ENCODE measurements around the gene CUTC.
"Not testable (repeated sequence)": the region's sequence is repeated elsewhere in the genome, so short reads cannot be mapped to it uniquely, and the experiment has no call there.

The CUTC gene

DNA sequence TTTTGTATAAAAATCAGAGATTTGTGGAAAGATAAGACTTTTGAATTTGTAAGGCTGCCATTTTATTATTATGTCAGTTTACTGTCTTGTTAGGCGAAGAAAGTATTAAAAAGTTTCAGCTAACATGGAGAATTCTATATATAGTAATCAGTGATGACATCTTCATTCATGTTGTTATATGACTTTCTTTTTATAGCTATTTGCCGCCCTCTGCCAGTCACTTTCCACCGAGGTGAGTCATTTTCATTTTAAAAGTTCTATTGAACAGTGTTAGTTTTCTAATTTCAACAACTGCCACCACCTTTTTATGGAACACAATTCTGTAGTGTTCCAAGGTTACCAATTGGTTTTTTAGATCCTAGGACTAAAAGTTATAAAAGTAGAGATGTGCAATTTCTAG is 11.8 kb downstream of the CUTC start:
- no peak for DNase-seq

DNA sequence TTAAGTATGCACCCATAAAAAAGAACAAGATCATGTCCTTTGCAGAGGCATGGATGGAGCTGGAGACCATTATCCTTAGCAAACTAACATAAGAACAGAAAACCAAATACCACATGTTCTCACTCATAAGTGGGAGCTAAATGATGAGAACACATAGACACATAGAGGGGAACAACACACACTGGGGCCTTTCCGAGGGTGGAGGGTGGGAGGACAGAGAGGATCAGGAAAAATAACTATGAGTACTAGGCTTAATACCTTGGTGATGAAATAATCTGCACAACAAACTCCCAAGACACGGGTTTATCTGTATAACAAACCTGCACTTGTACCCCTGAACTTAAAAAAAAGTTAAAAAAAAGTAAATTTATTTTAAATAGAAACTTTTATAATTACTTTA is 14.1 kb downstream of the CUTC start:
- not testable (repeated sequence) for DNase-seq

DNA sequence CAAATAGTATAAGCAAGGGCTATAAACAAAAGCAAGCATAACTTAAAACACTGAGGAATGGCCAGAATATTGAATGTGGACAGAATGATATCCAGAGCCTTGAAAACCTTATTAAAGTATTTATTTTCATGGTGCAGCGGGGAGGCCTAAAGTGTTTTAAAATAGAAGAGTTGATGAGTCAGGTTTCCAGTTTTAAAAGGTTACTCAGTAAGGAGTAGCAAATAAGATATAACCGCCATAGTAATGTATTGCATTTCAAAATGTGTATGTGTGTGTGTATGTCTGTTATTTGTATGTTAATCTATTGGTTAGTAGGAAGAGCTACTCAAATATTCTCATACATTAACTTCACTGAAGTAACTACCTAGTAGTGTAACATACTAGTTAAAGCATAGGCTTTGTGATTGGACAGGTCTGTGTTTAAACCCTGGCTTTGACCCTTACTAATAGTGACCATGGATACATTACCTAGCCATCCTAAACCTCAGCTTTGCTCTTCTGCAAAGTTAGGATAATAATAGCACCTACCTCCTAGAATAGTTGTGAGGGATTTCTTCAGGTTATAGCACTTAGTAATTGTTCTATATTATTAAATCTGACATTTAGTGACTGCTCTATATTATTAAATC is 16.9 kb downstream of the CUTC start:
- DNase-seq: no peak

DNA sequence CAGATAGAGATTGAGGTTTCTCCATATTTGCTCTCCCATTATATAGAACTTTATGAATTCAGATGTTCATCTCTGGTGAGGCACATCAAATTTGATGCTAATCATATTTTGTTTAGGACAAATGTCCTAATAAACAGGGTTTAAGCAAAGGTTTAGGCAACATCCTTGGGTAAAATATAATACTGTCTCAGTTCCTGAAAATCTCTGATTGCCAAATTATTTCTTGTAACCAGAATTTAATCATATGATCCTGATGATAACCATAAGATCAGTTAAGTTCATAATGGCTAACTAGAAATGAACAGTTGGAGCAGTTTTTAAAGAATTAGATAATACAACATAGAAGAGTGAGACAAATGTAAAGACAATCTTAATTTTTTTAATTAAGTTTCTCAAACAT is 18.6 kb downstream of the CUTC start:
- no peak for DNase-seq

DNA sequence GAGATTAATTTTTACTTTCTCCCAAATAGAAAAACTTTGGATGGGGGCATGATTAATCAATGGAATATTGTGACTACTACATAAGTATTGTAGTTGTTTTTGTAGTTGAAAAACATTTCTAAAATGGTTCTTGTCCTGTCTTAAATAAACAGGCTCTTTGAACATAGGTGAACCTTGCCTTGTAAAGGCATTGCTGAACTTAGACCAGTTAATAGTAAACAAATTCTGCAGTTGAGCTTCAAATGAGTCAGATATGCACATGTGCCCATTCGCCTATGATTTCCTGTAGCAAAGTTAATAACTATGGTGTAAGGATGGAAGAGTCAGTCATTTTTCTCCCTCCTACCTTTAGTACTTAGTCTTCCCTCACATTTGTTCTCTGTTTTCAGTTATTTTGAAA is 22.6 kb downstream of the CUTC start:
- no peak for DNase-seq

DNA sequence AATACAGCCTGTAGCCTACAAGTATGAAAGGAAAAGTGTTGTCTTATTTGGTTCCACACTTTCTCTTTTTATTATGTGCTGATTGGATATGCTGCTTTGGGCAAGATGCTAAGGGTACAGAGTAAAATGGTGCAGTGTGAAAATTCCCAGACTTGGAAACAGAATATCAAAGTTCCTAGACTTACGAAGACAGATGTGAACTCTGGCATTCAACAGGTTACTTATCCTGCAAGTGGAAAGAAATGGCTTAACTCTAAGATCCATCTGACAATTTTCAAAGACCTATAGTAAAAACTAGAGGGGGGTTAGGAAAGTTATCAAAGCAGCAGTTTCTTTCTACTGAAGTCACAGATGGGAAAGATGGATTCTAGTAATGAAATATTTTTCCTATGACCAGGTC is 24.1 kb downstream of the CUTC start:
- no peak for DNase-seq

DNA sequence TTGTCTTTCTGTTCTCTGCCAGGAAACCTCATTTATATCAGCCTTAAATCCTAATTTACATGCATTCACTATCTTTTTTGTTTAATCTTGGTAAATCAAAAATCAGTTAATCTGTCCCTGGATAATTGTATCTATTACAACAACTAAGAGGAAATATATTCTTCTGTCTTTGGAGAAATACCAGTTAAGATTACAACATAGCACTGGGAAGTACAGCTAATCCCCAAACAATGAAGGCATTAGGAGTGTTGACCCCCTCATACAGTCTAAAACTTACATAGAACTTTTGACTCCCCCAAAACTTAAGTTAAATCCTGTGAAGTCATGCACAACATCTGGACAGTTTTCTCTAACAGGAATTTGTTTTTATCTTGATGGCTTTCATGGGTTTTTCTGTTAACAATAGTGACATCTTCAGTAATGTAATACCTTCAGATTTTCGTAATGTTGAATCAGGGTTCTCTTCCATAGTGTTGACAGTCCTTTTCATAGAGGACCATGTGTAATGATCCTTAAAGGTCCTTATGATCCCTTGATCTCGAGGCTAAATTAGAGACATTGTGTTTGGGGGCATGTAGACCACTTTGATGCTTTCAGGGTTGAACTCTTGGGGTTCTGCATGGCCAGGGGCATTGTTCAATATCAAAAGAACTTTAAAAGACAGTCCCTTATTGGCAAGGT is 26.3 kb downstream of the CUTC start:
- DNase-seq: no peak

DNA sequence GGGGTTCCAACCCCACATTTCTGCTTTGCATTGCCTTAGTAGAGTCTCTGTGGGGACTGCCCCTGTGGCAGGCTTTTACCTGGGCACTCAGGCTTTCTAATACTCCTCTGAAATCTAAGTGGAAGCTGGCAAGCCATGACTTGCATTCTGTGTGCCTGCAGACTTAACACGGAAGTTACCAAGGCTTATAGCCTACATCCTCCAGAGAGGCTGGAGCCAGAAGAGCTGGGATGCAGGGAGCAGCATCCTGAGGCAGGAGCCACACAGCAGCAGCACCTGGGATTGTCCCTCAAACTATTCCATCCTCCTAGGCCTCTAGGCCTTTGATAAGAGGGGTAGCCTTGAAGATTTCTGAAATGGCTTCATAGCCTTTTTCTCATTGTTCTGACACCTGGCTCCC is 28.3 kb downstream of the CUTC start:
- DNase-seq: no peak

DNA sequence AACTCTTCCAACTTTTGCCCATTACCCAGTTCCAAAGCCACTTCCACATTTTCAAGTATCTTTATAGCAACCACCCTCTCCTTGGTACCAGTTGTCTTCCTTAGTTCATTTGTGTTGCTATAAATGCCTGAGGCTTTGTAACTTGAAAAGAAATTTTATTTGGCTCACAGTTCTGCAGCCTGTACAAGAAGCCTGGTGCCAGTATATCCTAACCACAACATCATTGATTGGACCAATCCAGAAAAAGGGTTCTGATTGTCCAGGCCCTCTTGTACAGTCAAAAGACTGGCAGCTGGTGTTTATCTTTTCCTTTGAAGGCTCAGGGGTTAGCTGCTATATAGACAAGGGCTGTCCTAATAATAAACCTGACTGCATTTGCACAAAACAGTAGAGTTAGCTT is 29.3 kb downstream of the CUTC start:
- DNase-seq: no peak

DNA sequence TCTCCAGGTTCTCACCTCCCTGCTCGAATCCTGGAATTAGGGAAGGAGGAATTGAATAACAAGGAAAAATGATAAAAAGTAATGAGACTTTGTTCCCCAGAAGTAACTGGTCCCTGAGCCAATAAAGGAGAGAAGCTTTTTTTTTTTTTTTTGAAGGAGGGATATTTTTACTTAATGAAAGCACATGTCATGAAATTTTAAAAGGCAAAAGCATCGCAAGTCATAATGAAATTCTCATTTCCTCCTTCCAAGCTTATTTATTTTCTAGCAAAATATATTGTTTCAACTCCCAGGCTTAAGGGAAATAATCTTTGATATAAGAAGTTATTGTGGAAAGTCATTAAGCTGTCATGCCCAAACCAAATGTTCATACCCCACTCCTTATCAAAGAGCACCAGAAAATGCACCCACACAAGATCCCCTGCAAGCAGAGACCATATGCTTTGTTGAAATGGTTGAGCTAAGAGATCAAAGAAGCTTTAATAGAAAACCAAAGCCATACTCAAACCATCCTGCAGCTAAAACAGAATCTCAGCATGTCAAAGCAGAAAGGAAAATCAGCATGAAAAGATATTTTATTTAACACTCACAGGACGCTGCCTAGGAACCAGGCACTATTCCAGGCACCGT is 33.8 kb downstream of the CUTC start:
- DNase-seq: no peak

DNA sequence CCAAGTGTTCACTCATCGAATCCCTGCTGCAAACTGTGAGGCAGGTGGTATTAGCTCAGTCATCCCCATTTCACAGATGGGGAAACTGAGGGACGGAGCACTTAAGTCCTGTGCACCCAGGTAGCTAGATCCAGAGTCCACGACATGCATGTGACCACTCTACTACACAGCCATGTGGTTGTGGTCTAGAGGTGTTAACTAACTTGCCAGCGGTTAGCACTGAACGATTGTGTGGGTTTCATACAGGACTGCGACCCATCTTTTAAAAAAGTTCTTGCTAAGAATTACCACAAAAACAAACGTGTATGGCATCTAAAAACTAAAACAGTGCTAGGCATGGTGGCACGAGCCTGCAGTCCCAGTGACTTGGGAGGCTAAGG is 34.3 kb downstream of the CUTC start:
- DNase-seq: no peak

DNA sequence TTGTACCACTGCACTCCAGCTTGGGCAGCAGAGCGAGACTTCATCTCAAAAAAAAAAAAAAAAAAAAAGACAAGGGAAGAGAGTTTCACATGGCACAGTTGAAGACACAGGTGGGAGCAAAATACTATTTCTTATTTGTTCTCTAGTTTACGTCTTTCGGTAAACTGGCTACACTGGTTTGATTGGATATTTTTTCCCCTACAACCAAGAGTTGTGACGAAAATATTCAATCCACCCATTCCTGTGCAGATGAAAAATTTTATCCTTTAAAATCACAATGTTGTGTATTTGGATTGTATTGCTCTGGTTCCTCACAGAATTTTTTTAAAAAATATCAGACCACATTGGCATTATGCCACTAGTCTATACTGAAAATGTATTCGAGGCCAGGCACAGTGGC is 35.9 kb downstream of the CUTC start:
- DNase-seq: no peak

DNA sequence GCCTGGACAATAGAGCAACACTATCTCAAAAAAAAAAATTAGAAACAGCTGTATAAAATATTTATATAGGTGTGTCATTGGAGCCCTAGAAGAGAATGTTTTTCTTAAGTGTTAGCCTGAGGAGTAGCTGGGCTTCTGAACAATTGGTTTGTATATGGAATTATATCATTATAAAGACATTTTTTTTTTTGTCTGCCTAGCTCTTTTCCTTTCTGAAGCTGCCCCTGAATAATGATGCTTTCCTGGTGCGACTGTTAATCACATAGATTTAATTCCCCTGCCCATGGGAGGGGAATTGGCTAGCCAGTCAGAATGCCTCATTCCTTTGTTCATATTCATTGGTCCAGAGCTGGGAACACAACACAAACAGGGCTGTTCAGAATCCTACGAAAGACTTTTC is 36.5 kb downstream of the CUTC start:
- no peak for DNase-seq

DNA sequence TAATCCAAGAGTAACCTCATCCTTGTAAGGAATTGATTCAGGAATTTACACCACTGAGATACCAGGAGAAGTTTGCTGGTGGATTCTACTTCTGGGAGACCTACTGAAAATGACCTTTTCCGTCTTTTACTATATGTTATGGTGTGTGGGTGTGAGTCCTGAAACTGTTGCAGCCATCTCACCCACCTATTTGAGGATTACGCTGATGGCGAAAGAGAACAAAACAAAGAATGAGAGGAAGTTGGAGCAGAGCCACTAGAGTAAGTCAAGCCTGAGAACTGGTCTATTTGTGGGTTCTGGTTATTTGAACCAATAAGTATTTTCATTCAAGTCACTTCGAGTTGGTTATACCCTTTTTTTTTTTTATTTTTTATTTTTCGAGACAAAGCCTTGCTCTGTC is 37.7 kb downstream of the CUTC start:
- no peak for DNase-seq

DNA sequence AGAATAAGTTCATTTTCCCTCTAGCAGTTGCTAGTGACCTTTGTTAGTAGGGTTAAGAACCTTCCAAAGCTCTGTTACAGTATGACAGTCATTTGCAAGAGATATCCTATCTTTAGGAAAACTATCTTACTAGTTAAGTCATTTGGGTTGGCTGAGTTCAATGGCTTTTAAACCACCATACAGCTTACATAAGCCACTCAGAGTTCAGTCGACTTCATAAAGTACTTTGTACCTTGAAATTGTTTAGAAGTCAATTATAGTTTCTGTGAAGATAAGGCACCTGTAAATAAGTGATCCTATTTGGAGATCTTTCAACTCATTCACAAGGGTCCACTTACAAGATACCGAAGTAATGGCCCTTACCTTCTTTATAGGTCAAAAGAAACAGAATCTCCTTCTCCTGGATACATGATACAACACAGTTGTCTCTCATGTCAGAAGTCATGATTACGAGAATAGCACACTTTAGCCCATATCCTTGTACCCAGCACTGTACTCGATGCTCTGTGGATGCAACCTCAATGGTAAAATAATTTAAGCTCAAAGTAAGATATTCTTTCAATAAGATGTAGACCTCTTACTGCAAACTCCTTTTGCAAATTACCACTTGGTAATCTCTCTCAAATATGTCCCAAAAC is 38.5 kb downstream of the CUTC start:
- no peak for DNase-seq

DNA sequence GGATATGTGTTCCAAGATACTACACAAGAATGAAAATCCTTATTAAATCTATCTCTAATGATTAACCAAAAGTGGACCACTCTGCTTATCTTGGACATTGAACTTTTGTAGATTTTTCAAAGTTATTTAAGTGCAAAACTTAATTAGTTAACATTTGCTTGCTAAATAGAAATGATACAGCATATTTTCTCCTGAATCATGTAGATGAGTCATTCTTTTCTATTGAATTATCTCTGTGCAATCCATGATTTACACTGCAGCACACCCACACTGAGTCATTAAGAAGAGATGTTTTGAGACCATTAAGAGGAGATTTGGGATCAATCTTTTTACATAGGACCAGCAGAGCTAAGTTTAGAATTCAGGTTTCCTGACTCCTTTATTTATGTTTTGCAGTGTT is 43.8 kb downstream of the CUTC start:
- DNase-seq: no peak

DNA sequence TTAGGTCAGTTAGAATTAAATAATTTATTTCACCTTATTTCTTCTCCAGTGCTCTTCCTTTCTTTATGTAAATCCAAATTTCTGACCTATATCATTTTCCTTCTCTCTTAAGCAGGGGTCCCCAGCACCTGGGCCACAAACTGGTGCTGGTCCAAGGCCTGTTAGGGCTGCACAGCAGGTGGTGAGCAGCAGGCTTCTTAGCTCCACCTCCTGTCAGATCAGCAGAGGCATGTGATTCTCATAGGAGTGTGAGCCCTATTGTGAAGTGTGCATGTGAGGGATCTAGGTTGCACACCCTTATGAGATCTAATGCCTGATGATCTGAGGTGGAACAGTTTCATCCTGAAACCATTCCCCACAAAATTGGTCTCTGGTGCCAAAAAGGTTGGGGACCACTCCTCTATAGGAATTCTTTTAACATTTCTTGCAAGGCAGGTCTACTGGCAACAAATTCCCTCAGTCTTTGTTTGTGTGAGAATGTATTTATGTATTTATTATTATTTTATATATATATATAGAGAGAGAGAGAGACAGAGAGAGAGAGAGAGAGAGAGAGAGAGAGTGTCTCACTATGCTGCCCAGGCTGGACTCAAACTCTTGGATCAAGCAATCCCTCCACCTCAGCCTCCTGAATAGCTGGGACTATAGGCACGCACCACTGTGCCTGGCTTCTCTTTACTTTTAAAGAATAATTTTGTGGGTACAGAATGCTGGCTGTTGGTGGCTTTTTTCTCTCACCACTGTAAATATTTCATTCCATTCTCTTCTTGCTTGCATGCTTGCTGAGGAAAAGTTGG is 46.1 kb downstream of the CUTC start:
- no peak for DNase-seq

DNA sequence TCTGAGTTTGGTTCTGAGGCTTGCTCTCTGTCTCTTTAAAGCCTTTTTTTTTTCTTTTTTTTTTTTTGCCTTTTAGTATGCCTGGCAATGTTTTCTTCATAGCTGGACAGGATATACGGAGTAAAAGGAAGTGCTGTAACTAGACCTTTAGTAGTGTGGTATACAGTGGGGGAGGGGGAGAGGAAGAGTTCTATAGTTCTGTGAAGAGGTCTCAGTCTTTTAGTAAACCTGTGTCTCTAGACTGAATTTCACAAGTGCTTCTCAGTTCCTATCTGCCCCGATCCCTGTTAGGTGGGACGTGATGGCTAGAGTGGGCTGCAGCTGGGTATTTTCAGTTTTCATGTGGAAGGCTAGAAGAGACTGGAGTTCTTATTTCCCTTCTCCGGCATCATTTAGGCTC is 47.3 kb downstream of the CUTC start:
- DNase-seq: no peak

DNA sequence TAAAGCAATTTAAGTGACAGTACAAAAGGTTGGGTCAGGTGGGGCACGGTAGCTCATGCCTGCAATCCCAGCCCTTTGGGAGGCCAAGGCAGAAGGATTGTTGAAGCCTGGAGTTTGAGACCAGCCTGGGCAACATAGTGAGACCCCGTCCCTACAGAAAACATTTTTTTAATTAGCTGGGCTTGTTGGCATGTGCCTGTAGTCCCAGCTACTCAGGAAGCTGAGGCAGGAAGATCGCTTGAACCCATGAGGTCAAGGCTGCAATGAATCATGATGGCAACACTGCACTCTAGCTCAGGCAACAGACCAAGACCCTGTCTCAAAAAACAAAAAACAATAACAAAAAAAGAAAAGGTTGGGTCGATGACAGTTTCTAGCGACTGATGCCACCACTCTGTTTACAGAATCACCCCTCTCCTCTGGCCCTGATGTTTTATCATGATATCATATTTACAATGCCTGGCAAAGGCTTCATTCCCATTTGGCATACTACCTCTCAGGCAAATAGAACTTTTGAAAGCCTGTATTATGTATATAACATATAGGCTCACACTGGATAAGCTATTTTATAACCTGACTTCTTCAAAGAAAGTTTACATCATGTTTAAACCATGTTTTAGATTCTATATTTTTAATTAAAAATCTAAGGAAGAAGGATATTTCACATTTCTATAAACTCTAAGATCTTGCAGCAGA is 49.8 kb downstream of the CUTC start:
- no peak for DNase-seq

DNA sequence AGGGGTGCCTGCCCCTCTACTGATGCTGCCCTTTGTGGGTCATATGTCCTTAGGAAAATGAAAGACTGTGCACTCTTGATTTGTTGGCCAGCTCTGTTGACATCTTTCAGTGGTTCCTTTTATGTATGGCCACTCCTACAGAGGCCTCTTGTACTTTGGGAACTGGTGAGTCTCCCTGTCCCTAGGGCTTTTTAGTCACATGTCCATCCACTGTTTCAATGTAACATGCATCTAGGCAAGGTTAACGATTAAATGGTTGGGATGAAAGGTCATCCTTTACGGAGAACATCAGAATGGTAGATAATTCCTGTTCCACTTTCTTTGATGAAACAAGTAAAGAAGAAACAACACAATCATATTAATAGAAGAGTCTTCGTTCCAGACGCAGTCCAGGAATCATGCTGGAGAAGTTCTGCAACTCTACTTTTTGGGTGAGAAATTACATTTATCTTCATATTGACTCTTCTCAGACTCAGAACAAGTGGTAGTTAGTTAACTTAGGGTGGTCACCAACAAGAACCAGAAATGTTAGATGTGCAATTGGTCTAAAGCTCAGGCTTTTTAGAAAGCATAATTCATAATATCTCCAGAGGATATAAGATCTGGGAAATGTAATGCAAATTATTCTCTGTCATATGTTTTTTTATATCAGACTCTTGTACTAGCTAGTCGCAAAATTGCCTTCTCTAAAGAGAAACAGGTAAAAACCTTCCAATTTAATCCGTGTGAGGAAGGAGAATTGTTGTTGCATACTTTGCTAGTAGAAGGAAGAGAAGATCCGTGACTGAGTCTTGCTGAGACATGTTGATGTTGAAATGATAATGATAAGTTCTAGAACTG is 50.6 kb downstream of the CUTC start, which contains the start of gene ABCC2:
Gene ABCC2, plus strand, starts transcription at position 194 of the 840 bp plus-strand sequence. Its CDS starts 205 bp downstream, at position 399.
- DNase-seq: no peak

DNA sequence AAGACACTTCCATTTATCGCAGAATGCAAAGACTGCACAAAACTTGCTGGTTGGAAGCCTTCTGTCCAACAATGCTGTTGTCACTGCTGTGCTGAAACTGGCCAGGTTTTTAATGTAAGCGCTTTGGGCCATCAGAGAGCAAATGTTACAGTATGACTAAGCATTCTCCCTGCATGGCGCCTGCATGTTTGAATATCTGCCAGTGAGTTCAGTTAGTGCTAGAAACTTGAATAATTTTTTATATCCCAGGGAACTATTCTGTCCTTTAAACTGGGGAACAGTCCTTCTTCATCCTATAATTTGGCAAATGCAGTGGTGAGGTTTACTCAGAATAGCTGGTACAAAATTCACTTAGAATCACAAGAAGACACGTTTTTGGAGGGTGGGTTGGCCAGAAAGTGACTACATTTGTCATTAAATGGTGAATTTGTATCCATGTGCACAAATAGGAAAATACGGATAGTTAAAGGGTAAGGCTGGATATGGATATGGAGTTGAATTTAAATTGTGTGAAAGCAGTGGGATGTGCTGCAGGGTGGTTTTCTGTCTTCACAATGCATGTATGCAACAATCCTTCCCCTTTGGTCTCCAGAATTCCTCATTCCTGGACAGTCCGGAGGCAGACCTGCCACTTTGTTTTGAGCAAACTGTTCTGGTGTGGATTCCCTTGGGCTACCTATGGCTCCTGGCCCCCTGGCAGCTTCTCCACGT is 52.1 kb downstream of the CUTC start:
- DNase-seq: peak; percentile 23
